Fibroblast of skin of abdomen (primary cell): Measurements from ENCODE around the gene HSP90AB1.

Source experiments
- DNase-seq: peaks from one replicate; pipeline ENCODE4 v3.0.0-alpha.2; 2013

The HSP90AB1 gene

DNA sequence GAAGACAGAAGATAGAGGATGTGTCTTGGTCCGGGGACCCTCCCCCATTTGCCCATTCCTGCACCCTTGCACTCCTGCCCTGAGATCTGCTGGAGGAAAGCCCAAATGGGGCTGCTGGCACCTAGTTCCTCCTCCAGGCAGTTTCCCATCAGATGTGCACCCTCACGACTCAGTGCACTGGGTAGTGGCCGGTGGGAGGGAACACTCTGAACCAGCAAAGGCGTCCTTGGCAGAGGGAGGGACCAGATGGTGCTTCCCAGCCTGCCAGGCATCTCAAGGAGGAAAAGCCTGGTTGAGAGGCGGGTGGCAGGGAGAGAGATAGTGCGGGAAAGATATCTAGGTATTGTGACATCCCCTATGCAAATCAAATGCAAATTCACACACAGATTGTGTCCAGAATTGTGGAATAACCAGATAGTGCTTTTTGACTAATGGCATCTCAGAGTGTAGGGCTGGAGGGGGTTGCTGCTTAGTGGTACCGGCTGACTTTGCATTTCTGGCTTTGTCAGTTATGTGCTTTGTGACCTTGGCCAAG, 42.9 kb downstream of the HSP90AB1 start:
- no peak for DNase-seq

DNA sequence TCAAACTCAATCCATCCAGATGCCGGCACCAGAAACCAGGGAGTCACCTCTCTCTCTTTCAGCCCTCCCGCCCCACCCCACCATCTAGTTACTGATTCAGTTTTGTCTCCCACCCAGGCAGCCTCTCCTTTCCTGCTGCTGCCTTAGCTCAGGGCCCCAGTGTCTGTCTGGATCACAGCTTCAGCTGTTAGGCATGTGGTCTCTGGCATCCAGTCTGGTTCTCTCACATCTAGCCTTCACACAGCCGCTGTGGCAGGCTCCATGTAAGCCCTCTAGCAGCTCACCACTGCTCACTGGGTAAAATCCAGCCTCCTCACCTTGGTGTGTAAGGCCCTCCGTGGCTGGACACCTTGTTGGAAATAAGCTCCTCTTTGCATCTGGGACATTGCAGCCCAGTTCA, 44.9 kb downstream of the HSP90AB1 start:
- DNase-seq, result no peak

DNA sequence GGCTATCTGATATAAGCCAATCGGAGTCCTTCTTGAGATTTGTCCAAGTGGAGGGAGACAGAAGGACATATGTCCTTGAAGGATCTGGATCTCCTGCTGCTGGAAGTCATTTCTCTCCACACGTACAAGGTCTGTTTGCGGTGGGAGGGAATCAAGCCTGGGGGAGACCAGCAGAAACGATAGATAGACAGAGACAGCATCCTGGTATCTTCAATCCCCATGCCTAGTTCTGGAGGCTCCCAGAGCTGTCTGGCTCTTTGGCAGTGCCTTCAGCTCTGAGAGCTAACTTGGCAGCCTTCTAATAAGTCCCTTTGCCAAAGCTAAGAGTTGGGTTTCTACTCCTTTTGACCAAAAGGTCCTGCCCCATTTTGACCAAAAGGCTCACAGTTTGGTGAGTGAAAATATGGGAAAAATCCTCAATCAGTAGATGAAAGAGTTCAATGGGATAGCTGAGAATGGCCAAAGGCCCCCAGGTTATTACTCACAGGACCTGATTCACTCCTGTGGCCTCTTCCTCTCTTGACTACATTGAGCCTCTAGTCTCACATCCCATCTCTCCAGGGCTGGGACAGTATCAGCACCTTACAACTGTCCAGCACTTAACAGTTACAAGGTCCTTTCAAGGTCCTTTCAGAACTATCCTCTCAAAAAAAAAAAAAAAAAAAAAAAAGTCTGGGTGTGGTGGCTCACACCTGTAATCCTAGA, 45.9 kb downstream of the HSP90AB1 start:
- DNase-seq, result no peak

DNA sequence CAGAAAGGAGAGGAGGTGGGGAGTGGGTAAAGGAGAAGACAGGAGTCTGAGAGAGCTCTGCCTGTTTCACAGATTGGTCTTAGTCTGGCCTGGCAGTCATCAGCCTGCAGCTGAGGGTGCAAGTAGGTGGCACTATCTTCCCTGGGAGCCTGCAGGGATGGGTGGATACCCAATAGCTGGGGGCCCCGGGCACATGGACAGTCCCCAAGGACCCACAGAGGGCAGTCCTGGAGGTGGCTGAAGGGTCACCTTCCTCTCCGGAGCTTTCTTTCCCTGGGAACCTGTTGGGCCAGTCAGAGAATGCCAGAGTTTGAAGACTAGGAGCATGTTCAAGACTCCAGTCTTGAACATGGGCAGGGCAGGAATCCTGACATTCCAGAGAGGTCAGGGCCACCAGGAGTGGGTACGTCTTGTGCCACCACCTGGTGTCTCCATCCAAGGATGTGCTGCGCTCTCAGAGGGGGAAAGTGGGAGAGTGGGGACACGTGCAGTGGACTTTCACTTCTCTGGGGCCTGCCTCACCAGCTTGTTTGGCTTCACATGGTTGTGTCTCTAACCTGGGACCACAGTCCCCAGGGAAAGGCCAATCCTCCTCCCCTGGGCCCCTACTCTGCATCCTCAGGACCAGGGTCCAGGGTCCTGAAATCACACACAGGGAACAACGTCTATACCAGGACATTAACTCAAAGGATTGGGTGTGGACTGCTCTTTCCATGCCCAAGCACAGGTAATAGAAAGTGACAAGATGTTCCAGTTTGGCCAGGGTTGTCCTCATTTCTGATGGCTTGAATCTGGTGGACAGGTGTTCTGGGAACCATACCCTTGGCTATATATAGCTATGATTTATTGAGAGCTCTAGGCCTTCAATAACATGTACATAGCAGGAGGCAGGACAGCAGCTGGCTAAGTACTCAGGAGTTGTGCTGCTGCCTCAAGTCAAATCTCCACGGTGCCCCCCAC, 48.2 kb downstream of the HSP90AB1 start:
- DNase-seq, result no peak

DNA sequence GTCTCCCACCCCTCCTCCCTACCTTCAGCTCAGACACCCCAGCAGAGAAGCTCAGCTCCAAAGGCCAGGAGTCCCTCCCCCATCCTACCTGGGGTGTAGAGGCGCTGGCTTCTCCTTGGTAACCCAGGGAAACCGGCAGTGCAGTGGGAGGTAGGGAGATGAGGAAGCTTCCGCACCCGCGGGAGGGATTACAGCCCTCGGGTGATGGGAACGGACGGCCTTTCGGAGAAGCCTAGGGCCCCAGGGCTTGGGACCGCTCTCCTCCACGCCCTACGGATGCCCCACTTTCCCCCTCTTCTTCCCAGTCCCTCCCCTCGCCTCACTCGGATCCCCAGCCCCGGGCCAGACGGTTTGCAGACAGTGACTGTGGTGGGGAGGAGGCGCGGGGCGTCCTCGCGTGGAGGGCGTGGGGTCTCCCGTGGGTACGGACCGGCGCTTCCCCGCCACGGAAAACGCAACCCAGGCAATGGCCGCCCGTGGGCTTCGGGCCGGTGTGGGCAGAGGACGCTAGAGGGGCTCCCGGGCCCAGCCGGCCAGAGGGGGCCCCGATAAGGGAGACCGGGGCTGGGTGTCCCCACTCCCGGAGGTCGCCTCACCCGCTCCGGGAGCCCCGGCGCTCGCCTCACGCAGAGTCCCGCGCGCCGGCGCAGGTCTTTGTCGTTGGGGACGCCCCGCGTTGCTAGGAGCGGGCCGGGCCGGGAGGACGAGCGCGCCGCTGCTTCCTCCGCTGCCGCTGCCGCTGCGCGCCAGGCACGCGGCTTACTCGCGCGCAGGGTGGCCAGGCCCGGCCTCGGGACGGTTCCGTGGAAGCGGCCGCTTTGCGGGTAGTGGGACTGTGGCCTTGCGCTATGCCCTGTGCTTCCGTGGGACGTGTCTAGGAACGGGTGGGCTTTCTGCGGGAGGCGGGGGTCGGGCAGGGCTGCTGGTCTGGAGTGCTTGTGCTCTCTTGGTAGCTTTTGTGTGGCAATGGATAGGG, 50.5 kb downstream of the HSP90AB1 start:
- DNase-seq, result peak; percentile 18

DNA sequence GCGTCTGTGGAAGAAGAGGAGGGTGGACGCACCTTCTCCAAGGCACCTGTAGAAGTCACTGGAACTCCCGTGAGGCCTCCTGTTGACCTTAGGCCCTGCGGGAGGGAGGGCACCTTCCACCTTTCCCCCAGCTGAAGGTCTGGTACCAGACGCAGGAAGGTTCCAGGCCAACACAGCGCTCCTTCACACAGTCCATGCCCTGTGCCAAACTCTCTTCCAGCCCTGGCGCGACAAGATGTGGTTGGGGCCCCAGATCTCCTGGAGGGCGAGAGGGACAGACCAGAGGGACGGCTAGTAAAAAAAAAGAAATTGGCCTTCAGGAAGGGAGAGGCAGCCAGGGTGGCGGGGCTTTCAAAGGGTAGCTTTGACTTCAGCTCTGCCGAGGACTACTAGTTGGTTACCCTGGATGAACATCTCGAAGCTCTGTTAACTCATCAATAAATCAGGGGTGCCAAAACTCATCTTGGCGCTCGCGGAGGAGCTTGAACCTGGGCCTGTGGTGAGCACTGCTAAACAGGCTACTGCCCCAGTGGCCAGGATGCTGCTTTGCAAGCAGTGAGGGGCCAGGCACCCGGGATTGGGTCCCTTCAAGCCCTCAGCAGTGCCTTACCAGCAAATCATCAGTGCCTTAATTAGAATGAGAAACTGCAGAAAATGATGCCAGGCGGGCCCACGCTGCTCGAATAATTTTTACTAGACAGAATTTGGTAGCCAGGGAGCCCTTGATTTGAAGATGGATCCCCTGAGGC, 51.3 kb downstream of the HSP90AB1 start:
- DNase-seq, result no peak

DNA sequence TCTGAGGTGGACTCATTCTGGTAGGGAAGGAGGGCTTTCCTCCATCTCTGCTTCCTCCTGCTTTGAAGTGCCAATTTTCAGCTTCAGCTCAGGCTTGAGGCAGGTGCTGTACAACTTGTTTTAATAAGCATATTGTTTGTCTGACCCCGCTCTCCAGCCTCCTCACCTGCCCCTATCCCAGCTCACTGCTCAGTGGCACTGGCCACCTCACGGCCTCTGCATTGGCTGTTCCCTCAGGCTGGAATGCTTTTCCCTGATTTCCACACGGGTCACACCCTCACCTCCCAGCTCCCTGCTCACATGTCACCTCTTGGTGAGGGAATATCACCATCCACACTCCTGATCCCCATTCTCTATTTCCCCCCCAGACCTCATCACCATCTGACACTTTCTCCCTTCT, 52.0 kb downstream of the HSP90AB1 start:
- DNase-seq, result no peak

DNA sequence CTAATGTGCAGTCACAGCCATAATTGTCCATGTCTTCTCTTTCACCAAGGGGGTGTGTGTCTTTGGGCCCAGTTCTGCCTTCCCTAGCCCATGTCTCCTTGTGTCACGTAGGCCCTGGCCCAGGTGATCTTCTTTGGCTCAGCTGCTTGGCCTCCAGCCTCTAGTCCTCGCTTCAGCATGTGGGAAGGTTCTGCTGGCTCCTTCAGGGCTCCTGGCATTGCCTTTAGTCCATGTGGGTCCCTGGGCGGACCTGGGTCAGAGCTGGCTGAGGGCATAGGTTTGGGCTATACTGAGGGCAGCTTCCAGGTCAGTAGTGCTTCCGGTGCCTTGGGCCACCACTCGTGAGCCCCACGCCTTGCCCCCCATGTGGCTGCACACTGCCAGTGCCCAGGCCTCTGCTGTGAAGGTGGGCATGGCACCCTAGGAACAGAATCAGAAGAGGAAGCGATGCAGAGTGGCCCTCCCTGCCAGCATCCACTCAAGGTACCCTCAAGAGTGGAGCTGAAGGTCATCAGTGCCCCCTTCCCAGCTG, 53.5 kb downstream of the HSP90AB1 start:
- no peak for DNase-seq

DNA sequence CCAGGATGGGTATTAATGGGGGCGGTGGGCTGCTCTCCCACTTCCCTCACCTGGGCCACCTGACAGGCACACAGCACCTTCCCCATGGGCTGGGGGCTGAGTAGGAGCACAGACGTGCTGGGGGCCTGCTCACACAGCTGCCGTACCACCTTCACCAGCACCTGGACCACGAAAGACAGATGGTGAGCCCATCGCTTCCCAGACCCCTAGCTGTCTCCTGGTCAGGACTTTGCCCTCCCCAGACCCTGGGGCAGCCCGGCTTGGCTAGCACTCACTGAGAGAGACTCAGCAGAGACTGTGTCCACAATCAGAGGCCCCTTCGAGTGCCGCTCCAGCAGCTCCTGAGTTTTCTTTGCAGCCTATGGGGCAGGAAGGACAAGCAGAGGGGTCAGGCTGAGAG, 54.2 kb downstream of the HSP90AB1 start:
- DNase-seq, result no peak

DNA sequence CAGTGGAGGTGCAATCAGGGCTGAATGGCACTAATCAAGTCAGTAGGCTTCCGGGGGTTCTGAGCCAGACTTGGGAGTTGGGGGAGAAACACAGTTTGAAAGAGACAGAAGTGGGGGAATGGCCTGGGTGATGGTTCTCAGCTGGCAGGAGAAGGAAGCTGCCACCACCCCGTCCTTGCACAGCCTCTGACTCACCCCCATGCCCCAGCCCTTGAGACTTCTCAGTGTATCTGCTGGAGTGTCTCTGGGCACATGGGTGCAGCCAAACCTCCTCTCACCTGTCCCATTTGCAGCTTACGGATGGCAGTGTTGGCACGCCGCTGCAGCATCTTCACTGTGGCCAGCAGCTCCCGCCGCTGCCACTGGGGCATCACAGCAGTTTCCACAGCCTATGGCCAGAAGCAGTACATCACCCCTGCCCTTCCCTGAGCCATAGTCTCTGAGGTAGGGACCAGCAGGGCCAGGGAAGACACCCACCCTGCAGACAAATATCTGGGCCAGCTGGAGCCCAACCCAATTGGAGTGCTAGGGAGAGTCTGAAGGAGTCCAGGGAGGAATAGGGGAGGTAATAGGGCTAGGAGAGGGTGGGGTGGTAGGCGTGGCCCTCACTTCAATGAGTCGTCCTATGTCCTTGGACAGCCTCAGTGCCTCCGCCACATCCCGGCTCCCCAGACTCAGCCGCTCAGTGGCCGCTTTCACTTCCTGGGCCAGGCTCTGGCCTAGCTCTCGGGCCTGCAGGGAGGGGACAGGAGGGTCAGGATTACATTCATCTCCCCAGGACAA, 55.1 kb downstream of the HSP90AB1 start:
- no peak for DNase-seq

DNA sequence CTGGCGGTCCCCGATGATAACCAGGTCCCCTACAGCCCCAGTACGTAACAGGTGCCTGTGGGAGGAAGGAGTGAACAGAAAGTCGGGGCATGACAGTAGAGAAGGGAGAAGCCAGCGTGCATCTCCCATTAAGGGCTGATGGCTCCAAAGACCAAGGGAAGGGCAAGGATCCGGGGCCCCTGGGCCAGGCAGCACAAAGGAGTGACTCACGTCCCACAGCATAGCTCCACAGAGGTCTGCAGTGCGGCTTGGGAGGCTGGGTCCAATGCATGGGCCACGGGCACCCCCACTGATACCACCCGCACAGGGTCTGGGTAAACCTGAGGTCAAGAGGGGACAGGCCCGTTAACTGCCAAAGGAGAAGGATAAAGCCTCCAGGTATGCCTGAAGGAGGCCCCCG, 56.0 kb downstream of the HSP90AB1 start:
- no peak for DNase-seq
